Measurements from ENCODE around the gene CCR7. TPM values are rescaled to one million over a fixed set of nuclear protein-coding genes. Genes with fewer than 3 reads are reported as not detected.

Gene CCR7
- total RNA-seq, 4 donors from 2014 or later, result 0.11 TPM; not detected in 3

- Histone ChIP-seq H3K4me1 (no peaks in the 10 kb centered on the region), H3K27me3 (peaks cover 0 to 4% (median 2%) of the 10 kb centered on the region in 3 donors), H3K27ac (no peak overlapping the region), H3K4me3 (no peak overlapping the region), H3K36me3 (no peaks in the 10 kb centered on the region), H3K9me3 (no peaks in the 10 kb centered on the region)
- no peak for DNase-seq
- intact Hi-C loops (cut with DNase I; ENCODE audit: low total_unique reads) (no loop called here), in situ Hi-C loops (cut with MboI; ENCODE audit: low sequenced_read_pairs in 4 of 4) (no loop called here)
- ATAC-seq, result no peak
- TF ChIP-seq POLR2A (IDR thresholded peaks at IDR 0.05), result no peak
- TF ChIP-seq CTCF (IDR thresholded peaks at IDR 0.05 in 4 of 5, conservative IDR thresholded peaks at IDR 0.05 in 1 of 5), result no peak
Measured at GRCh38 chr17:40567377-40567776, 2.1 kb upstream of the CCR7 start.

GRCh38 chr17:40565769-40566409 is 617 bp upstream of the CCR7 start:
- in situ Hi-C loops (cut with MboI; ENCODE audit: low sequenced_read_pairs in 4 of 4), result no loop called here
- TF ChIP-seq POLR2A (IDR thresholded peaks at IDR 0.05) (no peak), CTCF (IDR thresholded peaks at IDR 0.05 in 4 of 5, conservative IDR thresholded peaks at IDR 0.05 in 1 of 5) (no peak)
- Histone ChIP-seq H3K4me1 (no peaks in the 10 kb centered on the region), H3K36me3 (no peaks in the 10 kb centered on the region), H3K27me3 (peaks cover 0 to 4% (median 2%) of the 10 kb centered on the region in 3 donors), H3K9me3 (no peaks in the 10 kb centered on the region), H3K27ac (no peak overlapping the region), H3K4me3 (no peak overlapping the region)
- intact Hi-C loops (cut with DNase I; ENCODE audit: low total_unique reads), result no loop called here
- no peak for ATAC-seq
- no peak for DNase-seq

- Histone ChIP-seq H3K9me3 (no peaks in the 10 kb centered on the region), H3K4me3 (no peak overlapping the region), H3K27ac (no peak overlapping the region), H3K27me3 (peaks cover 0 to 4% (median 2%) of the 10 kb centered on the region in 3 donors), H3K4me1 (peaks cover 3 to 7% of the 10 kb centered on the region in 2 donors), H3K36me3 (no peaks in the 10 kb centered on the region)
- TF ChIP-seq CTCF (IDR thresholded peaks at IDR 0.05 in 4 of 5, conservative IDR thresholded peaks at IDR 0.05 in 1 of 5) (no peak), POLR2A (IDR thresholded peaks at IDR 0.05) (no peak)
- intact Hi-C loops (cut with DNase I; ENCODE audit: low total_unique reads) (no loop called here), in situ Hi-C loops (cut with MboI; ENCODE audit: low sequenced_read_pairs in 4 of 4) (no loop called here)
- no peak for DNase-seq
- ATAC-seq, result no peak
Measured at GRCh38 chr17:40564195-40564882, 933 bp downstream of the CCR7 start.

- no peak overlapping the region for H3K4me3 ChIP-seq
- DNase-seq (no peak), ATAC-seq (no peak)
- peaks cover 0 to 4% (median 2%) of the 10 kb centered on the region in 3 donors for H3K27me3 ChIP-seq
- H3K36me3 ChIP-seq, result no peaks in the 10 kb centered on the region
- peaks cover 3 to 7% of the 10 kb centered on the region in 2 donors for H3K4me1 ChIP-seq
- intact Hi-C loops (cut with DNase I; ENCODE audit: low total_unique reads), result no loop called here
- TF ChIP-seq POLR2A (IDR thresholded peaks at IDR 0.05) (no peak), CTCF (IDR thresholded peaks at IDR 0.05 in 4 of 5, conservative IDR thresholded peaks at IDR 0.05 in 1 of 5) (no peak)
- H3K27ac ChIP-seq, result no peak overlapping the region
- in situ Hi-C loops (cut with MboI; ENCODE audit: low sequenced_read_pairs in 4 of 4), result no loop called here
- no peaks in the 10 kb centered on the region for H3K9me3 ChIP-seq
Measured at GRCh38 chr17:40563220-40564052, 1.8 kb downstream of the CCR7 start.

Measured in gastrocnemius medialis (tissue), 4 donors.